Measurements from ENCODE around the gene STMN1.
"Not testable (repeated sequence)": the region's sequence is repeated elsewhere in the genome, so short reads cannot be mapped to it uniquely, and the experiment has no call there.

STMN1 gene

DNA sequence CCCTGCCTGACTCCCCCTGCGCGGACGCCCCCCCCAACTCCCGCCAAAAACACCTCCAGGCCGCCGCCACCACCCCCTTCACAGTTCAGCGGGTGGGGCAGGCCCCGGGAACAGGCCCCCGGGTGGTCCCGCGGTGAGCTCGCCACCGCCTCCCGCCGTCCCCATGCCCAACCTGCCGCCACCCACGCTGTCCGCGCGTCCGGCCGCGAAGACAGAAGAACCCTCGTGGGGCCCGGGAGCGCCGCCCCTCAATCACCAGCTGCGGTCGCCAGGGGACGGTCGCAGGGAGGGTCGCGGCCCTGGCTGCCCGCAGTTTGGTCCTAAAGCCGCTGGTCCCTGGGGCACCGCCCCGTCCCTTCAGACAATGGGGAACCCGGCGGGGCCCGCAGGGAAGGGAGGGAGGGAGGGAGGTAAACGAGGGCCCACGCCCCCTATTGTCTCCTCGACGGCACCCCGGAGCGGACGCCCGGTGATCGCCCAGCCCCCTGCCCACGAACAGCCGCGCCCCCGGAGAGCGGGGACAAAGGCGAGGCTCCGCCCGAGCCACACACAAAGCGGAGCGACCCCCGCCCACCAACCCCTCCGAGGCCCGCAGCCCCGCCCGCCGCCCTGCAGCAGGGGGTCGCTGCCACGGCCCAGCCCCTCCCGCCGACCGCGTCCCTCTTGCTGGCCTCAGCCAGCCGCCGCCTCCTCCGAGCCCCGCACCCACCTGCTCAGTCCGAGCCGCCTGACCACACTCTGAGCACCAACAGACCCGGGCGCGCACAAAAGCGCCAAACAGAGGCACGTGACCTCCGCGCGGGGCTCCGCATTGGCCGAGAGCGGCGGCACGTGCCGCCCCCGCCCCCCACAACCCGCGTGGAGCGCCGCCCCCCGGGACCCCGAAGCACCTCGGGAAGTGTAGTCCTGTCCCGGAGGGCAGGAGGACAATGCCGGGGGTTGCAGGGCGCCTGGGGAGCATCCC is at the start of gene STMN1:
Gene STMN1 (minus strand): TSS at position 740 of the 964 bp plus-strand sequence. CDS start 1,743 bp downstream, outside the sequence.
- peak; percentile 84 to 86 (median 86) for DNase-seq (ENCODE audit: low read depth in 2 of 3, low spot score in 2 of 3)

DNA sequence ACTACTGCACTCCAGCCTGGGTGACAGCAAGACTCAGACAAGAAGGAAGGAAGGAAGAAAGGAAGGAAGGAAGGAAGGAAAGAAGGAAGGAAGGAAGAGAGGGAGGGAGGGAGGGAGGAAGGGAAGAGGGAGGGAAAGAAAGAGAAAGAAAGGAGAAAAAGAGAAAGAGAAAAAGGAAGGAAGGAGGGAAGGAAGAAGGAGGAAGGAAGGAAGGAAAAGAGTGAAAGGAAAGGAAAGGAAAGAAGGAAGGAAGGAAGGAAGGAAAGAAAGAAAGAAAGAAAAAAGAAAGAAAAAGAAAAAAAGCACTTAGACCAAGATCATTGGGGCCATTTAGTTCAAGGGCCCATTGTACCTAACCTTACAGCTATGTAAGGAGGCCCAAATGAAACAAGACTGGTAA is 49.3 kb upstream of the STMN1 start:
- DNase-seq (ENCODE audit: low read depth in 2 of 3, low spot score in 2 of 3), result no peak

DNA sequence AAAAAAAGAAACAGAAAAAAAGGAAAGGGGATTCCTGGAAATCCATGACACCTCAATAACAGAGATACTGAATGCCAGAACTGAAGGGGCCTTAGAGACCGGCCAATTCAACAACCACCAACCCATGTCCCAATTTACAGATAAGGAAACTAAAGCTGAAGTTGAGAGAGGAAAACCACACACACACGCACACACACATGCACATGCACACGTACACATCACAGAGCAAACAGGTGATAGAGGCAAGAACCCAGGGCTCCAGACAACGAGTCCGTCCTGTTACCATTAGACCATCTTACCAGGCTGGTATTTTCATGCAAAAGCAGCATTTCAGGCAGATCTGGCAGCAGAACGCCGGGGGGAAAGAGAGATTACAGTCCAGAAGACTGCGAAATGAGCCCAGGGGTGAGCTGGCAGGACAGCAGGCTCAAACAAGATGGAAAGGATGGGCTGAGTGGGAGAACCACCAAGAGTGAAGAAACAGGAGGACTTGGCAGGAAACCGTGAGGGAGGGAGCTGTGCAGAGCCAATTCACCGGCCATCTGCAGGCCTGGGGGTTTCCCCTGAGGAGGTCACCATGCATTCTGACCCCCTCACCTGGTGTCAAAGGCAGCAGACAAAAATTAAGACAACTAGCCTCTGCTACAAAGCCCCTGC is 48.2 kb upstream of the STMN1 start:
- no peak for DNase-seq (ENCODE audit: low read depth in 2 of 3, low spot score in 2 of 3)

DNA sequence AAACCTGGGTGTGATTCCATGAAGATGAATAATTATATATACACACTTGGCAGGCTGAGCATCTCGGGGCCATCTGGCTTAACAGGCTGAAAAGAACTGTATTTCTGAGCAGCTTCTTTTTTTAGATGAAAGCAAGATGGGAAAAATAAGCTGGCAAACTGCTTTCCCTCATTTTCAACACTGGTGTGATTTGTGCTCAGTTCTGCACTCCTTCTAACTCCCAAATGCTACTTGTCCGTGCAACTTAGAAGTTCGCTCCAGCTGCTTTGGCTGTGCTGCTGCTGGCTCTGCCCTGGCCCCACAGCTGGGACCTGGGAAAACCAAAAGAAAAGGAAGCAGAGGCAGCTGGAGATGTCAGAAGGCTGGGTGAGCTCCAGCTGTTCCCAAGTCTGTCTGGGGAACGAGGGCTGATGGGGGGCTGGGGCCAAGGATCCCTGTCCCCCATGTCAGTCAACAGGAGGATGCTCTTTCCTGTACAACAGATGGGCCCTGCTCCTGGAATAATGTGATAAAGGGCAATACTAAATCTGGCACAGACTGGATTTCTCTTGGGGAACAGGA is 46.7 kb upstream of the STMN1 start:
- no peak for DNase-seq (ENCODE audit: low read depth in 2 of 3, low spot score in 2 of 3)

DNA sequence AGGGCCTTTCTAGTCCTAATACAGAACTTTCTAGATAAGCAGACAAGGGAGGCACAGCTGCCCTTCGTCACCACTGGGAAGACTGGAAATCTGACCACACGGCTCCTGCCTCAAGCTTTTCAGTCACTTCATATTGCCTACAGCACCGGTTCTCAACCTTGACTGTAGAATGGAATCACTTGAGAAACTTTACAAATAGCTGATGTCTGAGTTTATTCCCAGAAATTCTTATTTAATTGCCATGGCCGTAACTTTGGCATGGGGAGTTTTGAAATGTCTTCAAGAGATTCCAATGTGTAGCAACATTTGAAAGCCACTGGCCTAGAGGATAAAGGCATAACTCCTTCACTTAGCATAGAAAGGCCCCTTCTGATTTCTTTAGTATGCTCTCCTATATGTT is 42.4 kb upstream of the STMN1 start:
- DNase-seq (ENCODE audit: low read depth in 2 of 3, low spot score in 2 of 3), result no peak

DNA sequence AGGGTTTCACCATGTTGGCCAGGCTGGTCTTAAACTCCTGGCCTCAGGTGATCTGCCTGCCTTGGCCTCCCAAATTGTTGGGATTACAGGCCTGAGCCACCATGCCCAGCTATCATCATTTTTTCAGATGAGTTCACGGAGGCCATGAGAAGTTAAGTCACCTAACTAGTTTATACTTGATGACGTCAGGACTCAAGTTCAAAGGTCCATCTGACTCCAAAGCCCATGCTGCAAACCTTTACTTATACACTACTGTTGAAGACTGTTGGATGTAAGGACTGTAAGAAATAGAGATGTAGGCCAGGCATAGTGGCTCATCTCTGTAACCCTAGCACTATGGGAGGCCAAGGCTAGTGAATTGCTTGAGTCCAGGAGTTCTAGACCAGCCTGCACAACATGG is 40.8 kb upstream of the STMN1 start:
- DNase-seq (ENCODE audit: low read depth in 2 of 3, low spot score in 2 of 3), result no peak

DNA sequence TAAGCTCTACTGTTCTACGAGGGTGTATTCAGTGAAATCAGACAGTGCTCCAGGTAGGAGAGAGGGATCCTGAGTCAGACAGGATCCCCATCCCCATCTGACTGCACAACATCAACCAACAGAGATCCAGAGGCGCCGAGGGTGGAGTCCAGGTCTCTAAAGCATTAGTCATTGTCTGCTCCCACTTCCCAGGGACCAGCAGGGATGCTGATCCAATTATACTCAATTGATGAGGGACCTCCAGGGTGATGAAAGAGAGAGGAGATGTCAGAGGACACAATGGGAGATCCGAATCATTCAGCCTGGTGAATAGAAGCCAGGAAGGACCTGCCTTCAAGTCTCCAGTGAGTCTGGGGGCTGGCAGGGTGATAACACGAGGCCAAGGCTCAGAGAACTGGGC is 39.5 kb upstream of the STMN1 start:
- DNase-seq (ENCODE audit: low read depth in 2 of 3, low spot score in 2 of 3), result no peak

DNA sequence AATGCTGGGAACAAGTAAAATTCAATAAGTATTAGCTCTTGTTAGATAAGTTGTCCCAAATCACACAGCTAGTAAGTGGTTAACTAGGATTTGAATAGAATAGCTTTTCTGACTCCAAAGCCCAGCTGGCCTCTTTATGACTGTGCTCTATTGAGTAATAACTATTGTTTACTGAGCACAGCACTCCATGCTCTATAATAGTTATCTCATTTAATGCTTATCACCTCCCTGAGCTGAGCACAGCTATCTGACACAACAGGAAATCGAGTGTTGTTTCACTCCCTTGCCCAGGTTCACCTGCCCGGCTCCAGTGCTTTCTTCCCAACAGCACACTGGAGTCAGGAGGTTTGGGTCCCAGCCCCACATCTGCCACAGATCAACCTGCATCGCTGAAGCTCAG is 38.8 kb upstream of the STMN1 start:
- no peak for DNase-seq (ENCODE audit: low read depth in 2 of 3, low spot score in 2 of 3)

DNA sequence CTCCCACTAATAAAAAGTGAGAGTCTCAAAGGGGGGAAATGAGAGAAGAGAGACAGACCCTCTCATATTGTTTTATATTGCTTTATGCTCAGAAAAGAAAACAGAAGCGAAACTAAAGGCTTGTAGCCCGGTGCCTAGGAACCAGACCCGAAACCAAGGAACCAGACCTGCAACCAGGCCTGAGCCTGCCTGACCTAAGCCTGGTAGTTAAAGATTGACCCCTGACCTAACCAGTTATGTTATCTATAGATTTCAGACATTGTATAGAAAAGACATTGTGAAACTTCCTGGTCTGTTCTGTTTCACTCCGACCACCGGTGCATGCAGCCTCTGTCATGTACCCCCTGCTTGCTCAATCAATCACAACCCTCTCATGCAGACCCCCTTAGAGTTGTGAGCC is 37.3 kb upstream of the STMN1 start:
- not testable (repeated sequence) for DNase-seq (ENCODE audit: low read depth in 2 of 3, low spot score in 2 of 3)

DNA sequence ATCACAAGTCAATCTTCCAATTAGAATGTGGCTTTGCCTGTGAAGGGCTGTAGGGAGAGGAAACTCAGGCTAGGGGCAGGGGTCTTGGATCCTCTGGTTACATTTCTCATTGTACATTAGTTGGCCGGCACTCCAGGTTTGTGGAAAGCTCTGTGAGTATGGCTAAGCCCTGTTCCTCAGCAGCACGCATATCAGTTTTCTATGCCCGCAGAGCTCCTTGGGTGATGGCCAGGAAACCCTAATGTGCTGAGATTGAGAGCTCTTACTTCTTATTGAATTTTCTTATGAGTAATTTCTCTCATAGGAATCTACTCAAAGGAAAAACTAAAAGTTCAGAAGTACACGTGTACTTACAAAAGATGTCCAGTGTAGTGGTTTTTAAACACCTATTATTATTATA is 30.7 kb upstream of the STMN1 start:
- DNase-seq (ENCODE audit: low read depth in 2 of 3, low spot score in 2 of 3), result no peak

DNA sequence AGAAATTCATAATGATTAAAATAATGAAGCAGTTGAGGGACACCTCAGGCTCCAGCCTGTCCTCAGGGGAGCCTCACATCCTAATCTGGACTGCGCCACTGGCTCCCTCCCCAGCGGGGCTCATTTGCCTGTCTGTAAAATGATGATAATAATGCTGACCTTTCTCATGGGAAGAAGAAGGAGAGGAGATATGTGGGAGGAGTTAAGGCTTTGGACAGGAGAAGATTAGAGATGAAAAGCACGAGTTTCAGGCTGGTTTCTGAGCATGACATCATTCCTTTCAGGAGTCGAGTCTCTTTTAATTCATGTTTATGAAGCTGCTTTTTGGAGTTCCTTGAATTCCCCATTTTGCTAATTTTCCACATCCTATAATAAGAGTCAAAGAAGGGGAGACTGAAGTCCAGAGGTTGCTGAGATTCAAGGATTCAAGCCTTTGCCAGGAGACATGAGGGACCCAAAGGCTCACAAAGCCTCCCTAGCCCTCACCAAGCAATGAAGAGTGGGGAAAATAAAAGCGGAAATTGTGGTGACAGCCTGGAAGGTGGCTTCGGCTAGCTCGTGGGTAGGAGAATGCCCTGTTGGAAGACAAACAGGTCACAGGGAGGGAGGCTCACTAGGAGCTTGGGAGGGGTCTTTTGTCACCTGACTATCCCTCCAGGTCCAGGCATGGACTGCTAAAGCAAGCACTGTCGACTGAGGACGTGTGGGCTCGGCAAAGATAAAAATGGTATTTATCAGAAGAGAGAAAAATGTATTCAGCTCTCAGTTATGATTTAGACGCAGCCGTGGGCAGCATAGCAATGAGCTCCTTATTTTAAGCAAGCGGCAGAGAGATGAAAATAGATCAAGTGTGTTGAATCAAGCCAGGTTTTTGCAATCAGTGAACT is 27.5 kb upstream of the STMN1 start:
- no peak for DNase-seq (ENCODE audit: low read depth in 2 of 3, low spot score in 2 of 3)

DNA sequence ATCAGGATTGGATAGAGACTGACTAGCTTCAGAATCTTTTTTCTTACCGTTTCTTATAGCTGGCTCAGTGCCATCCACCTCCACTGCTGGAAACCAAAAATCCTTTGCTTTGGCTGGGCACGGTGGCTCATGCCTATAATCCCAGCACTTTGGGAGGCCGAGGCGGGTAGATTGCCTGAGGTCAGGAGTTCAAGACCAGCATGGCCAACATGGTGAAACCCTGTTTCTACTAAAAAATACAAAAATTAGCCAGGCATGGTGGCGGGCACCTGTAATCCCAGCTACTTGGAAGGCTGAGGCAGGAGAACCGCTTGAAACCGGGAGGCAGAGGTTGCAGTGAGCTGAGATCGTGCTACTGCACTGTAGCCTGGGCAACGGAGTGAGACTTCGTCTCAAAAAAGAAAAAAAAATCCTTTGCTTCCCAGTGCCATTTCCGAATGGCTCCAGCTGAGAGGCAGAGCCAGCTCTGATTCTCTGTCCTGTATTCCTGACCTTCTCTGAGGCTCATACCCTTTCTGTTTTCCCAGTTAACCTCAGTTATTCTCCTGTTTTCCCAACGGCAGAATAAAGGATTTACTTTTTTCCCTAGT is 26.7 kb upstream of the STMN1 start:
- DNase-seq (ENCODE audit: low read depth in 2 of 3, low spot score in 2 of 3), result not testable (repeated sequence)

DNA sequence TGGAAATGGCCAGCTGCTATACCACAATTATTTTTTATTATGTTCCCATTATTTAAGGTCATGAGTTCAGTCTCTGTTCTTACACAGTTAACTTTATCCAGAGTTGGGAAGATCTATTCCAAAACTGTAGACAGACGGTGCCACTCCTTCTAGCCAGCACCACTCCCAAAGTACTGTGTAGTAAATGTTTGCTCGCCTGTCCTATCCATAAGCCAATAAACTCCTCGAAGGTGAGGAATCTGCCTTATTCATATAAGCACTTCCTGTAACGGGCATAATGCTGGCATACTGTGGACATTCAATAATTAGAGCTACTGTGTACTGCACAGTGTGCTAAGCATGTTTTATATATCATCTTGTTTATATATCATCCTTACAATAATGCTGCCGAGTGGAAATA is 26.1 kb upstream of the STMN1 start:
- no peak for DNase-seq (ENCODE audit: low read depth in 2 of 3, low spot score in 2 of 3)

DNA sequence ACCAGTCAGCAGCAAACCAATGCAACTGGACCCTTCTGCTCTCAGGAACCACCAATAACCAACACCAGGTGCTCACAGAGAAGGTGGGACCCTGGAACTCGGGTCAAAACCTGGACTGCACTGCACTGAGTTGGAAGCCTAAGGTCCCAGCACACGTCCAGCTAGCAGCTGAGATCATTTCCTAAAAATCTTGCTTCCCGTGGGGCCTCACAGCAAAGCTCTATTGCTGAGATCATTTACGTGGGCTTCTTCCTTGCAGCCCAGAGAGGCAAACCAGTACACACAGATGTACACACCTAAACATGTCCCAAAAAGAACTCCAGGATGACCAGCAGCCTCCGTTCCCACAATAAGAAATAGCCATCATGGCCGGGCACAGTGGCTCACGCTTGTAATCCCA is 22.8 kb upstream of the STMN1 start:
- no peak for DNase-seq (ENCODE audit: low read depth in 2 of 3, low spot score in 2 of 3)

DNA sequence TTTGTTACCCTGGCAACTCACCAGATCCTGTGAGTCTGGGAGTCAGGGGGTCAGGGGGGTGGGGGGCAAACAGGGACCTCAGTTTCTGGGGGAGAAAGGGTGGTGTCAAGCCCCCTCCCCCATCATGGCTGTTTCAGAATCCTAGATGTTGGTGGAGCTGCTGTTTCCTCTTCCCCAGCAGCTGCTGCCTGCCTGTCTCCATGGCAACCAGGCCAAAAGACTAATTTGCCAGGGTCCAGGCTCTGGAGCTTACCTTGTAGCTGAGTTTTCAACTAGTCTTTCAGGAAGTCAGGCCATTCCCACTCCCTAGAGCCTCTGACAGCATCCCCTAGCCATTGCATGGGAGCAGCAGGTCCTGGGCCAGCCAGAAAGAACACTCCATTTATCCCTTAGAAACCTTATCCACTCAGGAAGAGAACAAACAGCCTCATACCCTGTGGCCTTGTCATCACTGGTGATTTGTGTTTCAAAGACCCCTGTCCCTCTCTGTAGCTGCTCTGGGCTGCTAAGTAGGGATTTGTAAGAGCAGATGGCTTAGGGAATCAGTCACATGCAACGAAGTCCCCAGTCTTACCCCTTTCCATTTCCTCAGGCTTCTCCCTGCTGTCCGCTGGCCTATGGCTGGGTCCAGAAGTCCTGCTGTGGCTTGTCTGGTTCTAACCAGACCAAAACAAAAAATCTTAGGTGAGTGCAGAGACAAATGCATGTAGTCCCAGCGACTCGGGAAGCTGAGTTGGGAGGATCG is 21.5 kb upstream of the STMN1 start:
- DNase-seq (ENCODE audit: low read depth in 2 of 3, low spot score in 2 of 3), result no peak

DNA sequence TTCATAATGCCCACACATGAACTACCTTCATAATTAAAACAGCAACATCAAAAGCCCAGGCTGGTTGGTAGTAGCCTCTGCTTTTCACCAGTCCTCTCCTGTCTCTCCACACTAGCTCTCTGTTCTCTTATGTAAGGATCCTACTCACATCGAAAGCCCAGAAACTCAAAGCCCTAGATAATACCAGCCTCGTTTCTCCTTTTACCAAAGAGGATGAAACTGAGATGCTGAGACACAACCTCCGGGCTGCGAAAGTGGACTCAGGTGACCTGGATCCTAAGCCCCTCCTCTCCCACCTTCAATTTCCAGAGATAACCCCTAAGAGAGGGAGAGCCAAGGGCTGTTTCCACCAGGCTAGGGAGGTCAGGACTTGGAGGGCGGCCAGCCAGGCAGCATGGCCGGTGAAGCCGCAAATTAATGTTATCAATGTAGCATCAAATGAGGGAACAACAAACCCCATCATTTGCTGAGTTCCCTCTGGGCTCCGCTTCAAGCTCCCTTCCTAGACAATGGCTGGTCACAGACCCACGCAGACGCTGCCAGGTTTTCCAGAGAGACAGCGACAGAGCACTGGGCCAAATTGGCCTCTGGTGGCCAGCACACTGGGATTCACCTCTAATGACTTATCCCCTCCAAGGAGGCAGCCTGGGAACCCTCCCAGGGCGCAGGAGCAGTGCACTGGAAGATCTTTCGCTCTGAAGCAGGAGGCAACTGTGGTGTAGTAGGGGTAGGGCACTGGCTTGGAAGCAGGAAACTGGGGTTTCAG is 20.7 kb upstream of the STMN1 start:
- DNase-seq (ENCODE audit: low read depth in 2 of 3, low spot score in 2 of 3), result no peak

DNA sequence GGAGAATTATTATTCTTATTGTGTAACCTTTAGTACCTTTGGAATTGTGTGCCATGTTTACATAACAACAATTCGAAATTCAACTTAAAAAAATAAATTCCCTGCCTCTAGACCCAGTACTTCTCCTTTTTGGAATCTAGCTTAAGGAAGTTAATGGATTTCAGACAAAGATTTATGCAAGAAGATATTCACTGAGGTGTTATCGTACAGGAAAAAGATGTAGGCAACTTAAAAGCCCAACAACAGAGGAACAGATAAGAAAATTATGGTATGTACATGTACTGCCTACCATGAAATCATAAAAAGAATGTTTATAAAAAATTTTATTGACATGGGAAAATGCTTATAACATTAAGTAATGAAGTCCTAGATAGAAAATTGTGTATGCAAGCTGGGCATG is 18.2 kb upstream of the STMN1 start:
- no peak for DNase-seq (ENCODE audit: low read depth in 2 of 3, low spot score in 2 of 3)

DNA sequence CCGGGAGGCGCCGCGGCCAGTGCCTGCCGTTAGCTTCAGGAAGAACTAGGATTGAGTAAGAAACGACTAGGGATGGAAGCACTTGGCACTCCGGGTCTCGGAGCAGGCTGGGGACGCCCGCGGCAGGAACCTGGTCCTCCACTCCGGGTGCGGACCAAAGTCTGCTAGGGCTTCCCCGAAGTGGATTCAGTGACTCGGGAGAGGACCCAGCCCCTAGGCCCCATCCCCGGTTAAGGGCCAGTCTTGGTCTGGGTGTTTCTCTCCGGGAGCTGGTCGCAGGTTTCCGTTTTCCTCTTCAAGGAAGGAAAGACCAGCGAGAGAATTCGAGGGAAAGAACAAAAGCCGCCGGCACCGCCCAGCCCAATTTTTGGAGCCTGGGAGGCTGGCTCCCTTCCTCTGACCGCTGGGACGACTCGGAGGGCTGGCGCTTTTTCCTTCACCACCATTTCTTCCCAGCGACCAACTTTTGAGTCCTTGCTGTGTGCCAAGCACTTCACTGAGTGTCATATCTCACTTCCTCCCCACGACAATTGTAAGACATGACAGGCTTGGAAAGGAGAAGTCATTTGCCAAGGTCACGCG is 16.8 kb upstream of the STMN1 start:
- DNase-seq (ENCODE audit: low read depth in 2 of 3, low spot score in 2 of 3), result peak in 1 of 3 experiments; percentile 13

All from activated CD8-positive, alpha-beta memory T cell treated with anti-CD3 and anti-CD28 coated beads for 48 hours (primary cell).